Activated T-cell treated with anti-CD3 and anti-CD28 coated beads for 1 hour (primary cell): ENCODE results near the gene HPSE2.

ENCODE experiments used
- DNase-seq: peaks from one replicate; pipeline ENCODE4 v3.0.0-alpha.2; 2020; ENCODE audit warnings: low read depth

HPSE2 gene

DNA sequence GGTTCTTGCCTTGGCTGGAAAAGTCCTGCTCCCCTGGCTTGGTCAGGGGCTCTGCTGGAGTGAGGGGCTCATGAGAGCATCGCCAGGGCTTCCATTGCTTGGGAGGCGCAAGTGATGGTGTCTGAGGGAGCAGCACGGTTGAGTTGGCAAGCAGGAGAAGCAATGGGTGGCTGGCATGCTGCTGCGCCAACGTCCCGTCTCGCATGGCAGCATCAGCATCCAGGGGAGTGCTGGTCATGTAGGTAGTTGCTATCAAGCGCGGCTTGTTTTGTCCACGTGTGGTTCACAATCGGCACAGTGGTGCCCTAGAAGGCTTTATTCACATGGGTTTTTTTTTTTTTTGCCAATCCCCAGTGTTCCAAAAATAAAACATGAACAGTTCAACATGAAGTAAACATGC lies 824.5 kb downstream of the HPSE2 start:
- no peak for DNase-seq

DNA sequence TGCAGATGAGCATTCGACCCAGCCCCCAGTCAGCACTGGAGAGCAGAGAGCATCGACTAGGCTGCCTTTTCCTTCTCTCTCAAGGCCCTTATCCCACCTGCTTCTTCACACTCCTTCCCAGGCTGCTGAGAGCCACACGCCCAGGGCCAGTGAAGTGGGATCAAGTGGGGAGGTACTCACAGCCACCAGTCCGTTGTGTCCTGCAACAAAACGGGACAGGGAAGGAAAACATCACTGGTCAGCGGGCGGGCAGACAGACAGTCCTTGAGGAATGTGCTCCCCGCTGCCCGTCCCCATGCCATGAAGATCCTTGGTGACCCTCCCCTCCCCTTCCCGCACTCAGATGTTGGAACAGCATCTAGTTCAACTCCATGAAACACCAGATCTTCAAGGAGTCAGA lies 824.9 kb downstream of the HPSE2 start:
- no peak for DNase-seq

DNA sequence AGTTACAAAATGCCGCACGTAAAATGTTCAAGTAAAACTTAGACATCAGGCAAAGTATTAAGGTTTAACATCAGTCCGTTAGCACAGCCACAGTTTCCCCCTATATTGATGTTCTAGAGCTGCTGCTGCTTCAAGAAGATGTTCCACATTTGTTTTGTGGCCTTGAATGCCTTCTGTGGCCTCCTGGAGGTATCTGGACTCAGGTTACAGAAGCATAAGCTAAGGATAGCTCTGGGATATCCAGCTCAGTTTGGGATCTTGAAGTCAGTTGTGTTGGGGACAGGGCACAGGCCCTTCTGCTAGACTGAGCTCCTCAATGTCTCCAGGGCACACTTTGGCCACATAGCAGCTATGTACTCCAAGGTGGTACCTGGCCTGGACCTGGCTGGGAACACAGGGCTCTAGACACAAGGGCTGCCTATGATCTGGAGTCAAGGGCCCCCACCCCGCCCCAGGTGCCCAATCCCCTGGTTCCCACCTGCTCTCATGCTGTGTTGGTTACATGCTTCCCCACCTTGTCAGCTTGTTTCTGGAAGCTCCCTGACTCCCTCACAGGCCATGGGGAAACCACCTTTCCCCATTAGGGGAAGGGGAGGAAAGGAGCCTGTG lies 825.4 kb downstream of the HPSE2 start:
- no peak for DNase-seq

DNA sequence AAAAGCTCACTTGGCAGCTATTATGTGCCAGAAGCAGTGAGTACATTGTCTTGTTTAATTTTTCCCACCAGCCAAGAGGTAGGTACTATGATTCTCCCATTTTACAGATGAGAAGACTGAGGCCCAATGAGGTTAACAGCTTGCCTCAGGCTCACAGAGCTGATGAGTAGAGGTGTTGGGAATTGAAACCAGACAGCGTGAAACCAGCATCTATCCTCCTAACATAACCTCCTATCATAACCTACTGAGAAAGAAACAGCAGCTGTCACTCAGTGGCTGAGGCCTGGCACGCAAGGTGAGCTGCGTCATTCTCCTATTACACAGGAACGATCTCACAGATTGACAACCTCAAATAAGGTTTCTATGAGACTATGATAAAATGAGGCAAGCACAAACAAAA lies 826.9 kb downstream of the HPSE2 start:
- no peak for DNase-seq

- no peak for DNase-seq
These were observed 827.9 kb downstream of the HPSE2 start for GRCh38 chr10:98407744-98408241.
